Activated CD8-positive, alpha-beta memory T cell treated with anti-CD3 and anti-CD28 coated beads, Interleukin-2, amount 50 U/mL, for 48 hours (primary cell): ENCODE measurements around the gene CNTNAP2.
"Not testable (repeated sequence)": the region's sequence is repeated elsewhere in the genome, so short reads cannot be mapped to it uniquely, and the experiment has no call there.

ENCODE experiments used
- DNase-seq: peaks from one replicate; pipeline ENCODE4 v3.0.0-alpha.2; 2020

Gene CNTNAP2

GRCh38 chr7:146791344-146792285 lies 675.0 kb downstream of the CNTNAP2 start:
- no peak for DNase-seq

GRCh38 chr7:146804620-146805019 lies 688.0 kb downstream of the CNTNAP2 start:
- no peak for DNase-seq

- DNase-seq: no peak
These were observed 688.5 kb downstream of the CNTNAP2 start for GRCh38 chr7:146805082-146805481.

GRCh38 chr7:146826329-146826728 lies 709.7 kb downstream of the CNTNAP2 start:
- no peak for DNase-seq

- no peak for DNase-seq
These were observed 714.1 kb downstream of the CNTNAP2 start for GRCh38 chr7:146830686-146831085.

GRCh38 chr7:146831875-146832274 lies 715.3 kb downstream of the CNTNAP2 start:
- DNase-seq: no peak

GRCh38 chr7:146844405-146844804 lies 727.8 kb downstream of the CNTNAP2 start:
- no peak for DNase-seq

- no peak for DNase-seq
These were observed 742.1 kb downstream of the CNTNAP2 start for GRCh38 chr7:146858690-146859089.

- no peak for DNase-seq
These were observed 745.1 kb downstream of the CNTNAP2 start for GRCh38 chr7:146861701-146862100.

GRCh38 chr7:146862415-146862814 lies 745.8 kb downstream of the CNTNAP2 start:
- DNase-seq: no peak

GRCh38 chr7:146864644-146865043 lies 748.0 kb downstream of the CNTNAP2 start:
- DNase-seq: no peak

- no peak for DNase-seq
These were observed 749.1 kb downstream of the CNTNAP2 start for GRCh38 chr7:146865696-146866095.

- no peak for DNase-seq
These were observed 758.1 kb downstream of the CNTNAP2 start for GRCh38 chr7:146874722-146875121.

GRCh38 chr7:146875237-146875785 lies 758.7 kb downstream of the CNTNAP2 start:
- DNase-seq: no peak

GRCh38 chr7:146875981-146876380 lies 759.4 kb downstream of the CNTNAP2 start:
- no peak for DNase-seq

GRCh38 chr7:146876411-146876810 lies 759.8 kb downstream of the CNTNAP2 start:
- no peak for DNase-seq

GRCh38 chr7:146878901-146879300 lies 762.3 kb downstream of the CNTNAP2 start:
- no peak for DNase-seq

- no peak for DNase-seq
These were observed 768.6 kb downstream of the CNTNAP2 start for GRCh38 chr7:146885231-146885630.

GRCh38 chr7:146889806-146890555 lies 773.4 kb downstream of the CNTNAP2 start:
- no peak for DNase-seq

GRCh38 chr7:146892151-146892550 lies 775.5 kb downstream of the CNTNAP2 start:
- no peak for DNase-seq

- DNase-seq: no peak
These were observed 778.3 kb downstream of the CNTNAP2 start for GRCh38 chr7:146894927-146895326.

- DNase-seq: no peak
These were observed 785.7 kb downstream of the CNTNAP2 start for GRCh38 chr7:146902266-146902665.

- no peak for DNase-seq
These were observed 786.1 kb downstream of the CNTNAP2 start for GRCh38 chr7:146902728-146903127.

GRCh38 chr7:146905746-146906145 lies 789.1 kb downstream of the CNTNAP2 start:
- DNase-seq: not testable (repeated sequence)
